IPS DF 4.7 (cell line): Measurements from ENCODE around the gene ANKRD63.

Experiments used
- DNase-seq: peaks from one replicate; pipeline ENCODE4 v3.0.0-alpha.2; 2013; ENCODE audit warnings: low spot score; ENCODE audit errors: extremely low read depth

The ANKRD63 gene

DNA sequence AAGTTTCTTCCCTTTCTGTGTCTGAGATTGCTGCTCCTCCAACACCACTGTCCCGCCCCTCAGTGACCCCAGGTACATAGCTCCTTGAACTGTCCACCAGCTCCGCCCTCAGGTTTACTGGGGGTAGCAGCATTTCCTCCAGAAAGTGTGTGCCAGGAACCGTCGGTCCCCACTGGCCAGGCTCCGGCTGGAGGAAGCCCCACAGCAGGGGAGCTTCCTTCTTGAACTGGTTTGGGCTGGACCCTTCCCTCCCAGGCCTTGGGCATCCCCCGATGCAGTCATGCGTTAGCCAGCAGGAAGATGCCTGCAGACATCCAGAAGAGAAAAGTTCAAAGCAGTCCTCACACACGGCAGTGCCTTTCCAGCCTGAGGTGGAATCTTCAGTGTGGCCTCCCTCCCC, 24.3 kb downstream of the ANKRD63 start:
- DNase-seq = no peak

DNA sequence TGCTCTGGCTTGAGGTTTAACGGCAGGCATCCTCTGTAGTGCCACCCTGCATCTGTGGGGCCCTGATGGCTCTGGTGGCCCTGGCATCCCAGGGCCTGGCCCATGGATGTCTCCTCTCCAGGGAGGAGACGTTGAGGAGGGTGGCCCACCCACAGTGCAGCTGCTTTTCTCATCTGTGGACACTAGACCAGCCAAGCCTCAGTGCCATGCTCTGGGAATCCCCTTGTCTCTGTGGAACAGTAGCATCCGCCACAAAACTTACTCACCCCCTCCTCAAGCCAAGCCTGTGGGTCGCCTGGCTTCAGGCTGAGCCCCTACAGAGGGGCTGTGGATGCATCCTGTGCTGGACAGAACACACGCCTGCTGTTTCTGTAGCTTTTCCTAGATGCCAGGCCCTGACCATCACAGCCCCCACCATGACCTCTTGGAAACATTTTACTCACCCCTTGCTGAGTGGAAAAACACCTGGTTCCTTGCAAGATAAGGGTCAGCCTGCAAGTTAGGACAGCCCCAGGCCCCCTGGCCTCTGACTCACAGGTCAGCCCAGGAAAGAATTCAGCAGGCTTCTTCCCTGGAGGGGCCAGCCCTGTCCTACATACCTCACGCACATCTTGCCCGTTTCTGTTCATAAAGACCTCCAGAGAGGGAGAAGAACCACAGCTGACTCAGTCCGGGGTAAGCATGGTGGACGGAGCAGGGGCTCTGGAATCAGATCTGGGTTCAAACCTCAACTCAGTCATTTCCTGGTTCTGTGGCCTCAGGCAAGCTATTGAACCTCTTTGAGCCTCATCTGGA, 25.0 kb downstream of the ANKRD63 start:
- no peak for DNase-seq

DNA sequence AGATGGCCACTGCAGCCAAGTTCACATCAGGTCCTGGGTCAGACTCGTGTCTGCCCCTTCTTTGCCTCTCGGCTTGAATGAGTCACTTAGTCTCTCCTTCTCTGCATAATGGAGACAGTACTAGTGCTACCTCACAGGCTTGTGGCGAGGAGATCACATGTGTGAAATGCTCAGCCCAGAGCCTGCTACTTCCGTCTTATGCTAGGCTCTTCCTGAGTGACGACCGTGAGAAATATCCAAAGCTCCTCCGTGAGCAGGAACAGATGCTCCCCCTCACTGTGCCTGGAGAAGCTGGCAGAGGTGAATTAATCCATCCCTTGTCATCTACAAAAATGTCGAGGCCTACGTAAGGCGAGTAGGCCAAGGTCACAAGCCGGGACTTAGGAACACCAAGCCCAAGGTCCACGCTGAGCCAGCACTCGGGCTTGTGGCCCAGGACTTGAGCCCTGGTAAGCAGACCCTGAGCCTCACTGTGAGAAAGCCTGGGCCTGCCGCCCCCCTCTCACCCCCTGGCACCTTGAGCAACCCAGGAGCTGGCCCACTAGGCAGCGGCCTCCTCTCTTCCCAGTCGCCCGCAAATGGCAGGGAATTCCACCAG, 26.1 kb downstream of the ANKRD63 start:
- no peak for DNase-seq

- no peak for DNase-seq
Measured at GRCh38 chr15:40255033-40255432, 27.8 kb downstream of the ANKRD63 start.

DNA sequence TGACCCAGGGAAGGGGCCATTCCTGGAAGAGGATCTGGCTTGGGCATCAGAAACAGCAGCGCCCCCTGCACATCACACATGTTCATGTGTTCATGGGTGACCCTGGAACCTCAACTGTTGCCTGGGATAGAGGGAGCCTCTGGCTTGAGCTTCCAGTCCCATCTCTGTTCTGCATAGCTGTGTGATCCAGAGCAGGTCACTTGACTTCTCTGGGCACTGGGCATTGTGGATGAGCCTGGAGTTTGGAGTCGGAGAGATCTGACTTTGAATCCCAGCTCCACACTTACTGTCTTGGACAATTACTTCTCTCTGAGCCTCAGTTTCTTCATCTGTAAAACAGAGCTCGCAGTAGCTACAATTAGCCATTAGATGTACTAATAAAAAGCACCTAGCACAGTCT, 28.4 kb downstream of the ANKRD63 start:
- no peak for DNase-seq

- no peak for DNase-seq
Measured at GRCh38 chr15:40253167-40253790, 29.6 kb downstream of the ANKRD63 start.

- no peak for DNase-seq
Measured at GRCh38 chr15:40252438-40253166, 30.3 kb downstream of the ANKRD63 start.

GRCh38 chr15:40252141-40252437, 30.8 kb downstream of the ANKRD63 start:
- no peak for DNase-seq

- no peak for DNase-seq
Measured at GRCh38 chr15:40251486-40252140, 31.3 kb downstream of the ANKRD63 start.

DNA sequence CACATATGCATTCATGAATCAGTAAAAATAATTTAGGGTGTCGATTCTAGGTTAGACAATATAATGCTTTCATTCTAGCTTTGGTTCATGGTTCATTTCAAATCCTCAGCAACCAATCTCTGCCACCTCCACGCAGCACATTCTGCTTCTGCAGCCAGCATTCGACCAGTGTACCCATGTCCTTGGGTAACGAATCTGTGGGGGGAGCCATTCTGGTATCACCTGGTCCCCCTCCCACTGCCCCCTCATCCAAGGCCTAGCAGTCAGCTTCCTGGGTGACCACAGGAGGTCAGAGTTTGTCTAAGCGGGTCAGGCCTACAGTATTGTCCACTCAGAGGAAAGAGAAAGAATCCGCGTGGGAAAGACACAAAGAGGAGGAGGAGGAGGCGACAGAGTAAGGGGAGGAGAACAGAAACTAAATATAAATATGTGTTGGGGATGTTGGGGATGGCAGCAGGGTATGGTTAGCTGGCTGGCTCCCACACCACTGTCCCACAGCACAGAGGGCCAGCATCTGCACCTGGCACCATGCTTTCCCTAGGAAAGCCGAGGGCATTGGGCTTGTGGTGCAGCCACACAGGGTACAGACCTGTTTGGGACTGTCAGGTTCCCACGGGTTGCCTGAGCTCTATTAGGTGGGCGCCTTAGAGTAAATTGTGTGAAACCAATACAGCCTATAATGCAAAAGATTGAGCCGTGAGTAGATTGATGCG, 31.9 kb downstream of the ANKRD63 start:
- DNase-seq = no peak

DNA sequence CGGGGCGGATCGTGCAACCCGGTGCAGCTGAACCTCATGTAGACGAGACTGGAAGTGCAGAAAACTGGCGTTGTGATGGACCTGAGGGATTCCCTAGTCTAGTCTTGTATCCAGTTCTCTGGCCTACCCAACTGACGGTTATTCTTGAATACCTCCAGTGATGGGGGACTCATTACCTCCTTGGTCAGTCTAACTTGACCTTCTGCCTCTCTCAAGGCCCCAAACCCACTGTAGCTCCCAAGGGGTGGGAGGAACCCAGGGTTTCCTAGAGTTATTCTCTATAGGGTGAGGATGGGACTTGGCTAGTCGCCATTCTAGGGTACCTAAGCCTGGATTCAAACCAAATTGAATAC, 32.6 kb downstream of the ANKRD63 start:
- DNase-seq = no peak

DNA sequence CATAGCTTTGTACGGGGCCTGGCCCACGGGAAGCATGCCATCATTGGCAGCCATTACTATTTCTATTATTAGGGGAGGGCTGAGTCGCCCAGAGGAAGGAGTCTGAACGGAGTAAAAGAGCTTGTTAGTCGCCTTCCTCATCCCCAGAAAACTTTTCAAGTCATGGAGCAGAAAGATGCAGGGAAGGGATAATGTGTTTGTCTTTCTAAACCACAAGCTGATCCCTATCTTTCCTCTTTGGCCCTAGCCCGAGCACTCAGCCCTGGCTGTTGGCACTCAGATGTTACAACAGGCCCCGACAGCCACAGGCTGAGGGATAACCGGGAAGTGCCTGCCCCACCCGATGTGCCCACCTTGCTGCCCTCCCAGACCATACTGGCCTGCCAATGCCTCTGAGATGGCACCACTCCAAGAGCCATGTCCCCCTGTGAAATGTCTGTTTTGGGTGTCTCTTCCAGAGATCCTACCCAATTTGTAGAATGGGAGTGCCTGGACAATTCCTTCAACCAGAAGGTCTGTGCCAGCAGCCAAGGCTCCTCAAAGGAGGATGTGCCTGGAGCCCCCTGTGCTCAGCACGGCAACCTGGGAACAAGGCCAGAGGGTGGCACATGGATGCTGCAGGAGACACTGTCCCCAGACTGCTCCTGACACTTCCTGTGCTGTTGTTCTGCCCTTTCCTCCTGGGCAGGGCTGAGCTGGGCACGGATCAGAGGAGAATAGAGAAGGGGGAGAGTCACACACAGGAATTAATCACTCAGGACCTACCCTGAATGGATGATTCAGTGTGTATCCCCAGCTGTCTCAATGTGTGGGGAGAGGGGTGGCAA, 33.2 kb downstream of the ANKRD63 start:
- no peak for DNase-seq

GRCh38 chr15:40248006-40248783, 34.7 kb downstream of the ANKRD63 start:
- DNase-seq = no peak

GRCh38 chr15:40247406-40247971, 35.4 kb downstream of the ANKRD63 start:
- DNase-seq = no peak

- no peak for DNase-seq
Measured at GRCh38 chr15:40246496-40247280, 36.2 kb downstream of the ANKRD63 start.

DNA sequence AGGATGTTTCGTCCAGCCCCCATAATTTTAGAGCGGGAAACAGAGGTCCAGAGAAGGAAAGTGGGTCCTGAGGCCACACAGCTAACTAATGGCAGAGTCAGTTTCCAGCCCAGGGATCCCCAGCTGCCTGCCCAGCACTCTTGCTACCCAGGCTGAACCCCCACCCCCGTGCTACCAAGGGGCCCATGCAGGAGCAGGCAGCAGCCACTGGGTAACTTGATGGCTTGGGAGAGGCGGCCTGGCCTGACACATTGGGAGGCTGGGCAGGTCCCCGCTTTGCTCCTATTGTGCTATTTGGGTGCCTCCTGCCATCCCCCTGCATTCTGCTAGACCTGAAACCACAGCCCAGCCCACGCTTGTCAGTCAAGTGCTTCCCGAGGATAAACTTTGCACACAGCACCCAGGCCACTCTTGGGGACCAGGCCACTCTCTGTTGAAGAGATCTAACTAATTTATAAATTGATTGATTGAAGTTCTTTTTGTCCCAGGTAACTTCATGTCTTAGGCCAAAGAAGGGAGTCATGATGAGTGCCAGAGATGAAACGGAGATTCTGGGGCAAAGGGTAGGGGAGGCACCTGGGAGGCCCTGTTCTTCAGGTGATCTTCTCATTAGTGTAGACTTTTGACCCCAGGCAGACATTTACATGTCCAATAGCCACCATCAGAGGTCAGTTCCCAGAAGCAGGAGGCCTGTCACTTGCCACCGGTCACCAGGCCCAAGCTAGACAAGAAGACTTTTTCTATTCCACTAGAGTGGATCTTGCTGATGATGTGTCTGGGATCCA, 37.0 kb downstream of the ANKRD63 start:
- no peak for DNase-seq

GRCh38 chr15:40244961-40245523, 37.8 kb downstream of the ANKRD63 start:
- DNase-seq = no peak
